PFSK-1 (cell line): ENCODE results near the gene LCN6.

Experiments used
- POLR2AphosphoS5 ChIP-seq: IDR thresholded peaks from 2 replicates; pipeline ENCODE4 v1.6.1; 2012; ENCODE audit warnings: low read depth, mild to moderate bottlenecking, control low read depth, low read length, moderate library complexity
- TAF1 ChIP-seq: IDR thresholded peaks from 2 replicates; pipeline ENCODE4 v1.6.1; 2012; ENCODE audit warnings: low read length, control low read depth, borderline replicate concordance; ENCODE audit not compliant: insufficient read depth
- TF ChIP-seq, protein P1 (sequence below), 2 experiments: IDR thresholded peaks; 2 replicates each; pipeline versions ENCODE4 v1.6.1 to v1.8.0; 2011 to 2012; ENCODE audit warnings: low read depth in 2 of 2, low read length in 2 of 2, control low read depth in 1 of 2, inconsistent platforms in 1 of 2, mild to moderate bottlenecking in 1 of 2, moderate library complexity in 1 of 2; ENCODE audit not compliant: insufficient read depth in 1 of 2

DNA sequence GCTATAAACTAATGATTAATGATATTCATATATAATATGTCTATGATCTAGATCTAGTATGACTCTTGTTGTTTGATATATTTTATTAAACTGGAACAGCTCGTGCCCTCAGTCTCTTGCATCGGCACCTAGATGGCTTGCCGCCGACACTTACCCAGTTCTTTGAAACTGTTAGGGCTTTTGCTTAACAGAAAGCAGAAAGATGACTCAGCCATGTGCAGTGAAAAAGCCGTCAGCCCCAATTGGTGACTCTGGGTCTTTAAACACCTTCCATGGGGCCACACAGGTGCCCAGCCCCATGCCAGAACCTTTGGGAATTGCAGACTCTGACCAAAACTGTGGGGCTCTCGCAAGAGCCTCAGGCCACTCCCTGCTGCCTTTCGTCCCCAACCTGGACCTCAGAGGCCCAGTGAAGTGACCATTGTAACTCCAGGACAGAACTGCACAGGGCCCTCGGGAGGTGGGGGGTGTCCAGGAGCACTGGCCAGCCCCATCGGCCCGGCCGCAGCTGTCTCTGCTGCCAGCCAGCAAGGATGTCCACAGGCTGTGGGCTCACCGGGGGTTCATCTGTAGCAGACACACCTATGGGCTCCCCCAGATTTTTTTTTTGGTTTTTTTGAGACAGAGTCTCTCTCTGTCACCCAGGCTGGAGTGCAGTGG lies 13.4 kb downstream of the LCN6 start:
- TF ChIP-seq, protein P1, sequence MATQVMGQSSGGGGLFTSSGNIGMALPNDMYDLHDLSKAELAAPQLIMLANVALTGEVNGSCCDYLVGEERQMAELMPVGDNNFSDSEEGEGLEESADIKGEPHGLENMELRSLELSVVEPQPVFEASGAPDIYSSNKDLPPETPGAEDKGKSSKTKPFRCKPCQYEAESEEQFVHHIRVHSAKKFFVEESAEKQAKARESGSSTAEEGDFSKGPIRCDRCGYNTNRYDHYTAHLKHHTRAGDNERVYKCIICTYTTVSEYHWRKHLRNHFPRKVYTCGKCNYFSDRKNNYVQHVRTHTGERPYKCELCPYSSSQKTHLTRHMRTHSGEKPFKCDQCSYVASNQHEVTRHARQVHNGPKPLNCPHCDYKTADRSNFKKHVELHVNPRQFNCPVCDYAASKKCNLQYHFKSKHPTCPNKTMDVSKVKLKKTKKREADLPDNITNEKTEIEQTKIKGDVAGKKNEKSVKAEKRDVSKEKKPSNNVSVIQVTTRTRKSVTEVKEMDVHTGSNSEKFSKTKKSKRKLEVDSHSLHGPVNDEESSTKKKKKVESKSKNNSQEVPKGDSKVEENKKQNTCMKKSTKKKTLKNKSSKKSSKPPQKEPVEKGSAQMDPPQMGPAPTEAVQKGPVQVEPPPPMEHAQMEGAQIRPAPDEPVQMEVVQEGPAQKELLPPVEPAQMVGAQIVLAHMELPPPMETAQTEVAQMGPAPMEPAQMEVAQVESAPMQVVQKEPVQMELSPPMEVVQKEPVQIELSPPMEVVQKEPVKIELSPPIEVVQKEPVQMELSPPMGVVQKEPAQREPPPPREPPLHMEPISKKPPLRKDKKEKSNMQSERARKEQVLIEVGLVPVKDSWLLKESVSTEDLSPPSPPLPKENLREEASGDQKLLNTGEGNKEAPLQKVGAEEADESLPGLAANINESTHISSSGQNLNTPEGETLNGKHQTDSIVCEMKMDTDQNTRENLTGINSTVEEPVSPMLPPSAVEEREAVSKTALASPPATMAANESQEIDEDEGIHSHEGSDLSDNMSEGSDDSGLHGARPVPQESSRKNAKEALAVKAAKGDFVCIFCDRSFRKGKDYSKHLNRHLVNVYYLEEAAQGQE (IDR thresholded peaks at IDR 0.05; ENCODE audit: insufficient read depth in 1 of 2, low read depth in 2 of 2, low read length in 2 of 2), result no peak
- no peak for TF ChIP-seq TAF1
- no peak for TF ChIP-seq POLR2AphosphoS5
